ENCODE data around the gene TLR10. TPM values are rescaled to one million over a fixed set of nuclear protein-coding genes. Genes with fewer than 3 reads are reported as not detected.

The TLR10 gene
- total RNA-seq, 4 donors from 2014 or later, result under 0.01 to 0.22 TPM; not detected in 2

GRCh38 chr4:38800961-38801450, 18.2 kb upstream of the TLR10 start:
- TF ChIP-seq CTCF (IDR thresholded peaks at IDR 0.05) (no peak), POLR2A (IDR thresholded peaks at IDR 0.05) (no peak), EP300 (IDR thresholded peaks at IDR 0.05) (no peak)
- Histone ChIP-seq H3K27ac (no peak overlapping the region), H3K27me3 (no peaks in the 10 kb centered on the region), H3K4me1 (peaks cover 0 to 25% (median 13%) of the 10 kb centered on the region in 4 donors), H3K9me3 (peaks cover 0 to 46% (median 0%) of the 10 kb centered on the region in 4 donors), H3K4me3 (no peak overlapping the region), H3K36me3 (peaks cover 0 to 70% (median 0%) of the 10 kb centered on the region in 3 donors)
- WGBS, 2 donors, result 91 to 95% methylated on average over 3 of the region's 3 CpGs
- DNase-seq (ENCODE audit: low spot score in 2 of 2), result no peak

GRCh38 chr4:38800366-38800765, 17.6 kb upstream of the TLR10 start:
- Histone ChIP-seq H3K4me3 (no peak overlapping the region), H3K4me1 (peaks cover 0 to 20% (median 10%) of the 10 kb centered on the region in 4 donors), H3K36me3 (peaks cover 0 to 76% (median 0%) of the 10 kb centered on the region in 3 donors), H3K27me3 (no peaks in the 10 kb centered on the region), H3K9me3 (peaks cover 0 to 52% (median 0%) of the 10 kb centered on the region in 4 donors), H3K27ac (no peak overlapping the region)
- DNase-seq (ENCODE audit: low spot score in 2 of 2), result no peak
- WGBS, 2 donors, result 51 to 63% methylated on average over 2 of the region's 2 CpGs
- TF ChIP-seq EP300 (IDR thresholded peaks at IDR 0.05) (no peak), CTCF (IDR thresholded peaks at IDR 0.05) (no peak)

GRCh38 chr4:38795087-38795486, 12.3 kb upstream of the TLR10 start:
- no peak overlapping the region for H3K27ac ChIP-seq
- peaks cover 0 to 61% (median 0%) of the 10 kb centered on the region in 3 donors for H3K36me3 ChIP-seq
- no peak for DNase-seq (ENCODE audit: low spot score in 2 of 2)
- no peaks in the 10 kb centered on the region for H3K27me3 ChIP-seq
- TF ChIP-seq EP300 (IDR thresholded peaks at IDR 0.05), result no peak
- TF ChIP-seq POLR2A (IDR thresholded peaks at IDR 0.05), result no peak
- no peak for TF ChIP-seq CTCF (IDR thresholded peaks at IDR 0.05)
- no peak overlapping the region for H3K4me3 ChIP-seq
- H3K9me3 ChIP-seq, result peaks cover 0 to 59% (median 1%) of the 10 kb centered on the region in 4 donors
- 84 to 85% methylated on average over 3 of the region's 3 CpGs for WGBS, 2 donors
- no peaks in the 10 kb centered on the region for H3K4me1 ChIP-seq

DNA sequence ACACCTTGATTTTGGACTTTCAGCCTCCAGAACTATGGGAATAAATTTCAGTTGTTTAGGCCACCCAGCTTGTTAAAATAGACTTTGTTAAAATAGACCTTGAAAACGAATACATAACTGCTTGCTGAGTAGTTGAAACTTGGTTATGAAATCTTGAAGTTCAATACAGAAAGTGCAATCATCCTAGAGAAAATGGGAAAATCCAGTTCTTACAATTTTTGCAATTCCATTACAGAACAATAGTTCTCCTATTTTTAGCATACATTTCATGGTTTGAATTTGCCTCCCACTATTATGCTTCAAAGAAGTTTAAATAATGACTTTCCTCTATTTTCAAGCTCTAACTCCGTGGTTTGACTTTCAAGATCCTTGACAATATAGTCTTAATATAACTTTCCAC, 11.3 kb upstream of the TLR10 start:
- Histone ChIP-seq H3K4me3 (no peak overlapping the region), H3K27me3 (no peaks in the 10 kb centered on the region), H3K4me1 (no peaks in the 10 kb centered on the region), H3K27ac (no peak overlapping the region), H3K36me3 (peaks cover 0 to 53% (median 0%) of the 10 kb centered on the region in 3 donors), H3K9me3 (peaks cover 0 to 49% (median 3%) of the 10 kb centered on the region in 4 donors)
- 59 to 61% methylated on average over 2 of the region's 2 CpGs for WGBS, 2 donors
- TF ChIP-seq EP300 (IDR thresholded peaks at IDR 0.05), result no peak
- TF ChIP-seq POLR2A (IDR thresholded peaks at IDR 0.05), result no peak
- TF ChIP-seq CTCF (IDR thresholded peaks at IDR 0.05), result no peak
- no peak for DNase-seq (ENCODE audit: low spot score in 2 of 2)

- H3K9me3 ChIP-seq, result peaks cover 0 to 21% (median 3%) of the 10 kb centered on the region in 4 donors
- peak overlapping the region in 1 of 4 donors; percentile 25 for H3K27ac ChIP-seq
- no peaks in the 10 kb centered on the region for H3K4me1 ChIP-seq
- peaks cover 0 to 23% (median 0%) of the 10 kb centered on the region in 3 donors for H3K36me3 ChIP-seq
- TF ChIP-seq CTCF (IDR thresholded peaks at IDR 0.05), result no peak
- TF ChIP-seq POLR2A (IDR thresholded peaks at IDR 0.05), result no peak
- no peak for TF ChIP-seq EP300 (IDR thresholded peaks at IDR 0.05)
- H3K27me3 ChIP-seq, result no peaks in the 10 kb centered on the region
- DNase-seq (ENCODE audit: low spot score in 2 of 2), result no peak
- no peak overlapping the region for H3K4me3 ChIP-seq
- 67 to 77% methylated on average over 2 of the region's 2 CpGs for WGBS, 2 donors
Observed at GRCh38 chr4:38791010-38791409, 8.2 kb upstream of the TLR10 start.

Measured in tibial nerve (tissue), 4 donors.